Liver (tissue), 9 donors: Measurements from ENCODE around the gene OR11H6. TPM values are rescaled to one million over a fixed set of nuclear protein-coding genes. Genes with fewer than 3 reads are reported as not detected.

Experiments used
- DNase-seq: peaks from one replicate; pipeline ENCODE4 v3.0.0-alpha.2; 2017; ENCODE audit warnings: low spot score
- H3K27ac ChIP-seq, 2 donors: one replicate each; pipeline ENCODE4 v1.7.0; 2013; ENCODE audit warnings: inconsistent platforms in 2 of 2, low read length in 2 of 2, control low read depth in 1 of 2, low read depth in 1 of 2, mild to moderate bottlenecking in 1 of 2
- H3K27me3 ChIP-seq, 4 donors: one replicate each; pipeline versions ENCODE4 v1.6.1 to v1.7.0; 2013; ENCODE audit warnings: low read length in 3 of 4, inconsistent platforms in 1 of 4, mild to moderate bottlenecking in 1 of 4, moderate library complexity in 1 of 4; ENCODE audit not compliant: control insufficient read depth in 4 of 4, insufficient read depth in 4 of 4
- H3K36me3 ChIP-seq, 4 donors: one replicate each; pipeline versions ENCODE4 v1.6.1 to v1.7.0; 2013; ENCODE audit warnings: low read length in 3 of 4, mild to moderate bottlenecking in 3 of 4, low read depth in 1 of 4, moderate library complexity in 1 of 4; ENCODE audit not compliant: control insufficient read depth in 4 of 4, insufficient read depth in 3 of 4
- H3K4me1 ChIP-seq, 4 donors: one replicate each; pipeline versions ENCODE4 v1.6.1 to v1.7.0; 2013; ENCODE audit warnings: low read length in 3 of 4, mild to moderate bottlenecking in 3 of 4, moderate library complexity in 1 of 4; ENCODE audit not compliant: control insufficient read depth in 4 of 4, insufficient read depth in 4 of 4
- H3K4me3 ChIP-seq, 3 donors: one replicate each; pipeline versions ENCODE4 v1.6.1 to v1.7.0; 2013; ENCODE audit warnings: low read length in 3 of 3, control low read depth in 1 of 3, low read depth in 1 of 3, mild to moderate bottlenecking in 1 of 3
- H3K9ac ChIP-seq, 2 donors: one replicate each; pipeline ENCODE4 v1.7.0; 2013; ENCODE audit warnings: low read length in 2 of 2, mild to moderate bottlenecking in 2 of 2, moderate library complexity in 2 of 2, control low read depth in 1 of 2, low read depth in 1 of 2
- H3K9me3 ChIP-seq, 4 donors: one replicate each; pipeline versions ENCODE4 v1.6.1 to v1.7.0; 2013; ENCODE audit warnings: low read length in 3 of 4; ENCODE audit not compliant: control insufficient read depth in 4 of 4
- ATF3 ChIP-seq: IDR thresholded peaks from 2 replicates; pipeline ENCODE4 v1.6.1; 2016; ENCODE audit warnings: antibody characterized with exemption
- CTCF ChIP-seq: fragments of 150-350 bp; IDR thresholded peaks from 2 replicates; pipeline ENCODE4 v1.5.1; 2017; ENCODE audit warnings: improper control_type of control experiment, low read depth, low read length; ENCODE audit not compliant: missing input control
- EGR1 ChIP-seq, 2 donors: IDR thresholded peaks; 2 replicates each; pipeline ENCODE4 v1.6.1; 2016 to 2018; ENCODE audit warnings: antibody characterized with exemption in 2 of 2, low read depth in 2 of 2
- FOXA1 ChIP-seq: IDR thresholded peaks from 2 replicates; pipeline ENCODE4 v1.6.1; 2016; ENCODE audit warnings: antibody characterized with exemption
- FOXA2 ChIP-seq: IDR thresholded peaks from 2 replicates; pipeline ENCODE4 v1.6.1; 2016; ENCODE audit warnings: antibody characterized with exemption
- GABPA ChIP-seq, 2 donors: IDR thresholded peaks in 1 of 2; conservative IDR thresholded peaks in 1 of 2; 2 replicates each; pipeline ENCODE4 v1.6.1; 2016; ENCODE audit warnings: antibody characterized with exemption in 2 of 2, mild to moderate bottlenecking in 1 of 2, moderate library complexity in 1 of 2
- HNF4A ChIP-seq, 2 donors: conservative IDR thresholded peaks; 2 replicates each; pipeline ENCODE4 v1.6.1; 2016; ENCODE audit warnings: antibody characterized with exemption in 2 of 2, mild to moderate bottlenecking in 2 of 2
- HNF4G ChIP-seq: IDR thresholded peaks from 2 replicates; pipeline ENCODE4 v1.6.1; 2016; ENCODE audit warnings: antibody characterized with exemption
- JUND ChIP-seq, 2 donors: IDR thresholded peaks; 2 replicates each; pipeline ENCODE4 v1.6.1; 2016; ENCODE audit warnings: antibody characterized with exemption in 2 of 2
- MAX ChIP-seq: IDR thresholded peaks from 2 replicates; pipeline ENCODE4 v1.6.1; 2016; ENCODE audit warnings: antibody characterized with exemption
- NR2F2 ChIP-seq: IDR thresholded peaks from 2 replicates; pipeline ENCODE4 v1.6.1; 2016; ENCODE audit warnings: antibody characterized with exemption
- RAD21 ChIP-seq, 2 donors: IDR thresholded peaks; 2 replicates each; pipeline ENCODE4 v1.6.1; 2016; ENCODE audit warnings: antibody characterized with exemption in 2 of 2, mild to moderate bottlenecking in 2 of 2
- REST ChIP-seq: IDR thresholded peaks from 2 replicates; pipeline ENCODE4 v1.6.1; 2016; ENCODE audit warnings: antibody characterized with exemption, mild to moderate bottlenecking
- RXRA ChIP-seq, 2 donors: IDR thresholded peaks; 2 replicates each; pipeline ENCODE4 v1.6.1; 2017 to 2018; ENCODE audit warnings: antibody characterized with exemption in 2 of 2, mild to moderate bottlenecking in 1 of 2
- SP1 ChIP-seq: IDR thresholded peaks from 2 replicates; pipeline ENCODE4 v1.6.1; 2018; ENCODE audit warnings: antibody characterized with exemption, mild to moderate bottlenecking
- TAF1 ChIP-seq: conservative IDR thresholded peaks from 2 replicates; pipeline ENCODE4 v1.6.1; 2016; ENCODE audit warnings: antibody characterized with exemption, mild to moderate bottlenecking
- YY1 ChIP-seq: IDR thresholded peaks from 2 replicates; pipeline ENCODE4 v1.6.1; 2016; ENCODE audit warnings: antibody characterized with exemption, mild to moderate bottlenecking
- ZBTB33 ChIP-seq: IDR thresholded peaks from 2 replicates; pipeline ENCODE4 v1.6.1; 2016; ENCODE audit warnings: antibody characterized with exemption
- WGBS: extraction: QIAGEN DNeasy Blood & Tissue Kit; methylation state at CpG from one replicate; pipeline ENCODE4 v1.1.7; 2013; 5-methylcytosine and 5-hydroxymethylcytosine counted together
- polyA plus RNA-seq, 2 donors: library from polyadenylated mRNA; stranded (reverse) in 1 of 2; unstranded in 1 of 2; fragments of 200-250 nt in 1 of 2; fragments of >200 nt in 1 of 2; fragmentation: Nextera tagmentation in 1 of 2; extraction: Ambion mirVana in 1 of 2; gene quantifications; one replicate each; pipeline versions ENCODE4 v1.2.1 to v1.2.3, GENCODE V29; 2013 to 2015
- total RNA-seq, 2 donors: library from RNA; depleted of rRNA; stranded (reverse); fragments of >200 nt; gene quantifications; one replicate each; pipeline ENCODE4 v1.2.3, GENCODE V29; 2014
- donor health status: healthy.
- donor health status: healthy.
- donor health status: healthy.
- donor health status: healthy.
- donor health status: healthy.

Gene OR11H6
- total and polyA plus RNA-seq, 4 donors: not detected

GRCh38 chr14:20184181-20184580 lies 39.3 kb upstream of the OR11H6 start:
- no peak for TF ChIP-seq NR2F2
- WGBS: 49% methylated on average over 5 of the region's 5 CpGs
- Histone ChIP-seq H3K4me3 (no peak overlapping the region), H3K36me3 (no peaks in the 10 kb centered on the region), H3K9ac (no peak overlapping the region), H3K27ac (no peak overlapping the region), H3K27me3 (no peaks in the 10 kb centered on the region), H3K9me3 (no peaks in the 10 kb centered on the region), H3K4me1 (no peaks in the 10 kb centered on the region)
- DNase-seq: no peak

GRCh38 chr14:20190596-20190995 lies 32.9 kb upstream of the OR11H6 start, which contains the start of gene OR11G2:
Gene OR11G2, plus strand, starts transcription at chr14:20190896. Its CDS starts 6,542 bp downstream, at chr14:20197438.
- H3K36me3 ChIP-seq: no peaks in the 10 kb centered on the region
- 28% methylated on average over 1 of the region's 1 CpG for WGBS
- no peak within 1 kb of the TSS for H3K27ac ChIP-seq

More at GRCh38 chr14:20190596-20190995, 32.9 kb upstream of the OR11H6 start, which contains the start of gene OR11G2:
- TF ChIP-seq YY1 (no peak), SP1 (no peak), RXRA (IDR thresholded peaks at IDR 0.05) (no peak), CTCF (no peak), GABPA (IDR thresholded peaks at IDR 0.05 in 1 of 2, conservative IDR thresholded peaks at IDR 0.05 in 1 of 2) (no peak), HNF4A (conservative IDR thresholded peaks at IDR 0.05) (no peak), EGR1 (IDR thresholded peaks at IDR 0.05; ENCODE audit: low read depth in 2 of 2) (no peak), RAD21 (IDR thresholded peaks at IDR 0.05) (no peak), NR2F2 (no peak), REST (no peak), FOXA1 (no peak), MAX (no peak), TAF1 (no peak), JUND (IDR thresholded peaks at IDR 0.05) (no peak), FOXA2 (no peak), ATF3 (no peak), HNF4G (no peak), ZBTB33 (no peak)
- no peak for DNase-seq
- Histone ChIP-seq H3K9me3 (no peaks in the 10 kb centered on the region), H3K4me3 (no peak within 1 kb of the TSS), H3K27me3 (no peaks in the 10 kb centered on the region), H3K9ac (no peak within 1 kb of the TSS), H3K4me1 (no peaks in the 10 kb centered on the region)
